K562 (cell line): ENCODE measurements around the gene CREG2. TPM values are rescaled to one million over a fixed set of nuclear protein-coding genes. Genes with fewer than 3 reads are reported as not detected.

Source experiments
- ATAC-seq: fragments of 200-7000 bp; cut with Tn5 transposase; 3 replicates; pipeline ENCODE4 v1.9.1; 2020; ENCODE audit warnings: moderate library complexity
- BruUV-seq: library from RNA; stranded (reverse); fragments of 400-500 nt; replicated peaks from 2 replicates; lab custom pipeline; 2021; lab: Mats Ljungman, UMichigan
- CTCF ChIA-PET: fragments of 300-600 bp; formaldehyde crosslinking; extraction: SDS; loops from one replicate; lab custom pipeline; 2021; ENCODE audit warnings: low intra/inter-chr PET ratio; lab: Yijun Ruan, JAX
- POLR2A ChIA-PET: fragments of 300-600, 350-650 bp; sonication (Branson Sonifier 250); formaldehyde crosslinking; extraction: SDS; loops from one replicate; lab custom pipeline; 2021; ENCODE audit warnings: antibody characterized with exemption, inconsistent platforms; lab: Yijun Ruan, JAX
- DNase-seq, 4 experiments: peaks; one replicate each; pipeline versions ENCODE4 v3.0.0 to v3.0.0-alpha.2; 2011 to 2018; ENCODE audit warnings: low spot score in 3 of 4, mixed read lengths in 3 of 4; ENCODE audit errors: extremely low read depth in 1 of 4
- FAIRE-seq: peaks from 2 replicates; lab custom pipeline; 2011; peaks lifted over from hg19 to GRCh38; lab: Jason Lieb, UNC
- H2AFZ ChIP-seq: 2 replicates; pipeline ENCODE4 v1.6.0; 2011; ENCODE audit warnings: low read depth, low read length, control low read depth, inconsistent platforms
- H3K27ac ChIP-seq: fragments of 200-600 bp; 3 replicates; pipeline ENCODE4 v1.8.0; 2011; ENCODE audit warnings: low read depth, mild to moderate bottlenecking, control low read depth, inconsistent platforms, low read length, moderate library complexity, mixed read lengths; ENCODE audit errors: extremely low read depth
- H3K27me3 ChIP-seq, 2 experiments: fragments of 300-600 bp in 1 of 2; 2 replicates in 1 of 2; 3 replicates in 1 of 2; pipeline versions ENCODE4 v1.6.0 to v1.8.0; 2011; ENCODE audit warnings: inconsistent platforms in 2 of 2, low read length in 2 of 2, mild to moderate bottlenecking in 1 of 2, mixed read lengths in 1 of 2, moderate library complexity in 1 of 2; ENCODE audit not compliant: control insufficient read depth in 2 of 2, insufficient read depth in 2 of 2
- H3K36me3 ChIP-seq: fragments of 300-600 bp; 3 replicates; pipeline ENCODE4 v1.8.0; 2011; ENCODE audit warnings: mild to moderate bottlenecking, low read length, inconsistent platforms; ENCODE audit not compliant: control insufficient read depth, insufficient read depth
- H3K4me1 ChIP-seq, 2 experiments: fragments of 200-600 bp in 1 of 2; replicated peaks in 1 of 2; 2 replicates in 1 of 2; 3 replicates in 1 of 2; pipeline versions ENCODE4 v1.5.1 to v1.8.0; 2011; ENCODE audit warnings: inconsistent platforms in 2 of 2, low read length in 2 of 2, mild to moderate bottlenecking in 1 of 2, mixed read lengths in 1 of 2, moderate library complexity in 1 of 2; ENCODE audit not compliant: control insufficient read depth in 2 of 2, insufficient read depth in 2 of 2
- H3K4me2 ChIP-seq: 2 replicates; pipeline ENCODE4 v1.6.1; 2011; ENCODE audit warnings: low read length, control low read depth, inconsistent platforms, mixed read lengths; ENCODE audit not compliant: insufficient read depth
- H3K4me3 ChIP-seq: fragments of 200-600 bp; sonication (generic), shearing (Covaris generic); 2 replicates; pipeline ENCODE4 v1.5.1; 2016; ENCODE audit warnings: control low read depth, inconsistent platforms
- H3K79me2 ChIP-seq: fragments of 200-600 bp; 3 replicates; pipeline ENCODE4 v1.8.0; 2011; ENCODE audit warnings: low read length, inconsistent platforms; ENCODE audit not compliant: control insufficient read depth, insufficient read depth
- H3K9ac ChIP-seq, 2 experiments: 2 replicates each; pipeline versions ENCODE4 v1.6.0 to v1.6.1; 2011; ENCODE audit warnings: low read depth in 2 of 2, low read length in 2 of 2, control low read depth in 1 of 2, inconsistent platforms in 1 of 2, mild to moderate bottlenecking in 1 of 2, mixed read lengths in 1 of 2; ENCODE audit not compliant: insufficient read depth in 1 of 2
- H3K9me1 ChIP-seq: one replicate; pipeline ENCODE4 v1.6.0; 2011; ENCODE audit warnings: inconsistent platforms, mild to moderate bottlenecking, low read length, moderate library complexity; ENCODE audit not compliant: control insufficient read depth, insufficient read depth
- H3K9me3 ChIP-seq: replicated peaks from 2 replicates; pipeline ENCODE4 v1.5.1; 2011; ENCODE audit warnings: low read depth, low read length, inconsistent platforms; ENCODE audit not compliant: control insufficient read depth, insufficient read depth
- H4K20me1 ChIP-seq: replicated peaks from 2 replicates; pipeline ENCODE4 v1.6.1; 2011; ENCODE audit warnings: low read length, inconsistent platforms, mixed read lengths; ENCODE audit not compliant: control insufficient read depth, insufficient read depth
- CXXC5 ChIP-seq: fragments of 250-450 bp; sonication (Bioruptor Pico); IDR thresholded peaks from 2 replicates; pipeline ENCODE4 v1.8.0; 2022; ENCODE audit warnings: inconsistent platforms, mild to moderate bottlenecking, moderate library complexity
- HDAC3 ChIP-seq: fragments of 450-650 bp; IDR thresholded peaks from 2 replicates; pipeline ENCODE4 v1.6.1; 2018; ENCODE audit warnings: borderline replicate concordance, mild to moderate bottlenecking, moderate library complexity; ENCODE audit not compliant: partially characterized antibody
- HDAC8 ChIP-seq: fragments of 450-650 bp; IDR thresholded peaks from 2 replicates; pipeline ENCODE4 v1.6.1; 2016; ENCODE audit warnings: mild to moderate bottlenecking, missing genetic modification characterization, moderate library complexity, missing compliant biosample characterization
- RAD21 ChIP-seq, 2 experiments: fragments of 250-450 bp in 1 of 2; fragments of 450-650 bp in 1 of 2; sonication (Bioruptor Pico) in 1 of 2; formaldehyde crosslinking in 1 of 2; IDR thresholded peaks in 1 of 2; conservative IDR thresholded peaks in 1 of 2; 2 replicates each; pipeline versions ENCODE4 v1.4.0 to v1.8.0; 2020 to 2022; ENCODE audit warnings: mild to moderate bottlenecking in 2 of 2, moderate library complexity in 1 of 2
- RAD51 ChIP-seq: fragments of 450-650 bp; IDR thresholded peaks from 2 replicates; pipeline ENCODE4 v1.7.1; 2016; ENCODE audit warnings: low read depth, mild to moderate bottlenecking, borderline replicate concordance
- ZBTB43 ChIP-seq: sonication (generic); formaldehyde crosslinking; IDR thresholded peaks from 2 replicates; pipeline ENCODE4 v1.8.0; 2023; ENCODE audit warnings: mild to moderate bottlenecking, missing genetic modification reagents
- WGBS: fragments of 100-300 bp; shearing (Covaris generic); methylation state at CpG from one replicate; pipeline ENCODE4 v1.1.6; 2016; ENCODE audit warnings: low coverage, mixed read lengths; ENCODE audit not compliant: insufficient coverage; ENCODE audit errors: missing lambda C conversion rate; 5-methylcytosine and 5-hydroxymethylcytosine counted together
- in situ Hi-C: fragments of 300-500 bp; cut with MboI; formaldehyde crosslinking; loops from 4 replicates; pipeline ENCODE4 v1.15.0; 2018; ENCODE audit warnings: inconsistent platforms, mixed read lengths
- intact Hi-C: fragments of 100-400 bp; cut with micrococcal nuclease; formaldehyde crosslinking; loops from 2 replicates; pipeline ENCODE4 v1.14.2; 2022
- polyA plus RNA-seq, 8 experiments: library from polyadenylated mRNA; depleted of rRNA in 4 of 8; stranded (reverse) in 5 of 8; unstranded in 3 of 8; fragments of >200 nt; fragmentation: Nextera tagmentation in 2 of 8; fragmentation: Illumina TruSeq in 1 of 8; extraction: Ambion mirVana in 2 of 8; extraction: Trizol in 1 of 8; gene quantifications; 2 replicates each; pipeline versions ENCODE4 v1.2.1 to v1.2.3, GENCODE V29; 2011 to 2014; ENCODE audit warnings: inconsistent platforms in 1 of 8, missing spikeins in 1 of 8
- total RNA-seq, 7 experiments: library from RNA; depleted of rRNA in 6 of 7; stranded (reverse); fragments of >200 nt in 6 of 7; fragmentation: Illumina TruSeq in 2 of 7; extraction: Trizol in 2 of 7; gene quantifications; 2 replicates each; pipeline versions ENCODE4 v1.2.1 to v1.2.3, GENCODE V29; 2011 to 2021; ENCODE audit warnings: low replicate concordance in 1 of 7
- TF ChIP-seq, protein P1 (sequence below): fragments of 450-650 bp; formaldehyde crosslinking; IDR thresholded peaks from 2 replicates; pipeline ENCODE4 v1.4.0; 2020; ENCODE audit warnings: mild to moderate bottlenecking, moderate library complexity
- TF ChIP-seq, protein P2 (sequence below): fragments of 450-650 bp; formaldehyde crosslinking; IDR thresholded peaks from 2 replicates; pipeline ENCODE4 v1.4.0; 2020; ENCODE audit warnings: mild to moderate bottlenecking, mixed read lengths
- TF ChIP-seq, protein P3 (sequence below), 3 experiments: IDR thresholded peaks in 2 of 3; conservative IDR thresholded peaks in 1 of 3; 2 replicates each; pipeline ENCODE4 v1.5.1; 2011 to 2012; ENCODE audit warnings: low read length in 3 of 3, mild to moderate bottlenecking in 3 of 3, control low read depth in 2 of 3, improper control_type of control experiment in 1 of 3, inconsistent platforms in 1 of 3, low read depth in 1 of 3, mixed read lengths in 1 of 3, moderate library complexity in 1 of 3; ENCODE audit not compliant: insufficient read depth in 2 of 3

Gene CREG2
- total and polyA plus RNA-seq, 9 of the 15 experiments (the other 6 are each of a cell fraction or from before 2014, with no cell fraction given), result not detected

- TF ChIP-seq, protein P1, sequence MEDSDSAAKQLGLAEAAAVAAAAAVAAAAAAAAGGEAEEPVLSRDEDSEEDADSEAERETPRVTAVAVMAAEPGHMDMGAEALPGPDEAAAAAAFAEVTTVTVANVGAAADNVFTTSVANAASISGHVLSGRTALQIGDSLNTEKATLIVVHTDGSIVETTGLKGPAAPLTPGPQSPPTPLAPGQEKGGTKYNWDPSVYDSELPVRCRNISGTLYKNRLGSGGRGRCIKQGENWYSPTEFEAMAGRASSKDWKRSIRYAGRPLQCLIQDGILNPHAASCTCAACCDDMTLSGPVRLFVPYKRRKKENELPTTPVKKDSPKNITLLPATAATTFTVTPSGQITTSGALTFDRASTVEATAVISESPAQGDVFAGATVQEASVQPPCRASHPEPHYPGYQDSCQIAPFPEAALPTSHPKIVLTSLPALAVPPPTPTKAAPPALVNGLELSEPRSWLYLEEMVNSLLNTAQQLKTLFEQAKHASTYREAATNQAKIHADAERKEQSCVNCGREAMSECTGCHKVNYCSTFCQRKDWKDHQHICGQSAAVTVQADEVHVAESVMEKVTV (CRISPR knock-in tag), result no peak
- TF ChIP-seq CXXC5 (CRISPR knock-in tag) (no peak), HDAC8 (no peak)
These were observed 28.6 kb upstream of the CREG2 start (continued) for GRCh38 chr2:101415884-101416283.

GRCh38 chr2:101415220-101415619 is 27.9 kb upstream of the CREG2 start:
- H3K79me2 ChIP-seq, result no peaks in the 10 kb centered on the region
- FAIRE-seq, result no peak
- H2AFZ ChIP-seq, result no peak overlapping the region
- 0 out of 2 replicates have a peak, but pooled peaks cover 2% of the 10 kb centered on the region for H3K9me3 ChIP-seq
- no peak overlapping the region for H3K4me2 ChIP-seq
- no peaks in the 10 kb centered on the region for H3K36me3 ChIP-seq
- no peaks in the 10 kb centered on the region for H3K4me1 ChIP-seq
- ChIA-PET CTCF (no interaction called here), POLR2A (interaction anchor here (0.6 kb wide), 1 partner anchor 410 kb away, joined by 3 read pairs; no protein-coding TSS in a partner anchor)
- ATAC-seq, result no peak
- intact Hi-C loops (loop anchor here (5.0 to 10.0 kb wide), 3 partner anchors 73 to 570 kb away; no protein-coding TSS in a partner anchor), in situ Hi-C loops (loop anchor here (10.0 kb wide), 1 partner anchor 410 kb away; no protein-coding TSS in a partner anchor)
- 0 out of 2 replicates have a peak, but pooled peaks cover 3% of the 10 kb centered on the region for H4K20me1 ChIP-seq
- no peaks in the 10 kb centered on the region for H3K9me1 ChIP-seq
- H3K9ac ChIP-seq, result no peak overlapping the region
- 0% methylated on average over 2 of the region's 2 CpGs for WGBS
- no peak for TF ChIP-seq RAD51
- TF ChIP-seq HDAC3, result no peak
- TF ChIP-seq, protein P2, sequence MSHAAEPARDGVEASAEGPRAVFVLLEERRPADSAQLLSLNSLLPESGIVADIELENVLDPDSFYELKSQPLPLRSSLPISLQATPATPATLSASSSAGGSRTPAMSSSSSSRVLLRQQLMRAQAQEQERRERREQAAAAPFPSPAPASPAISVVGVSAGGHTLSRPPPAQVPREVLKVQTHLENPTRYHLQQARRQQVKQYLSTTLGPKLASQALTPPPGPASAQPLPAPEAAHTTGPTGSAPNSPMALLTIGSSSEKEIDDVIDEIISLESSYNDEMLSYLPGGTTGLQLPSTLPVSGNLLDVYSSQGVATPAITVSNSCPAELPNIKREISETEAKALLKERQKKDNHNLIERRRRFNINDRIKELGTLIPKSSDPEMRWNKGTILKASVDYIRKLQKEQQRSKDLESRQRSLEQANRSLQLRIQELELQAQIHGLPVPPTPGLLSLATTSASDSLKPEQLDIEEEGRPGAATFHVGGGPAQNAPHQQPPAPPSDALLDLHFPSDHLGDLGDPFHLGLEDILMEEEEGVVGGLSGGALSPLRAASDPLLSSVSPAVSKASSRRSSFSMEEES (CRISPR knock-in tag), result no peak
- TF ChIP-seq, protein P3, sequence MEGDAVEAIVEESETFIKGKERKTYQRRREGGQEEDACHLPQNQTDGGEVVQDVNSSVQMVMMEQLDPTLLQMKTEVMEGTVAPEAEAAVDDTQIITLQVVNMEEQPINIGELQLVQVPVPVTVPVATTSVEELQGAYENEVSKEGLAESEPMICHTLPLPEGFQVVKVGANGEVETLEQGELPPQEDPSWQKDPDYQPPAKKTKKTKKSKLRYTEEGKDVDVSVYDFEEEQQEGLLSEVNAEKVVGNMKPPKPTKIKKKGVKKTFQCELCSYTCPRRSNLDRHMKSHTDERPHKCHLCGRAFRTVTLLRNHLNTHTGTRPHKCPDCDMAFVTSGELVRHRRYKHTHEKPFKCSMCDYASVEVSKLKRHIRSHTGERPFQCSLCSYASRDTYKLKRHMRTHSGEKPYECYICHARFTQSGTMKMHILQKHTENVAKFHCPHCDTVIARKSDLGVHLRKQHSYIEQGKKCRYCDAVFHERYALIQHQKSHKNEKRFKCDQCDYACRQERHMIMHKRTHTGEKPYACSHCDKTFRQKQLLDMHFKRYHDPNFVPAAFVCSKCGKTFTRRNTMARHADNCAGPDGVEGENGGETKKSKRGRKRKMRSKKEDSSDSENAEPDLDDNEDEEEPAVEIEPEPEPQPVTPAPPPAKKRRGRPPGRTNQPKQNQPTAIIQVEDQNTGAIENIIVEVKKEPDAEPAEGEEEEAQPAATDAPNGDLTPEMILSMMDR (IDR thresholded peaks at IDR 0.05 in 2 of 3, conservative IDR thresholded peaks at IDR 0.05 in 1 of 3; ENCODE audit: insufficient read depth in 2 of 3, low read depth in 1 of 3, low read length in 3 of 3), result peak in 1 of 3 experiments; percentile 19; a peak in 1 of 6 replicates
- peak in 1 of 2 experiments; percentile 25; a peak in 1 of 4 replicates for TF ChIP-seq RAD21 (CRISPR knock-in tag; conservative IDR thresholded peaks at IDR 0.05 in 1 of 2, IDR thresholded peaks at IDR 0.05 in 1 of 2)
- TF ChIP-seq ZBTB43 (CRISPR knock-in tag), result no peak
- H3K4me3 ChIP-seq, result no peak overlapping the region
- H3K27ac ChIP-seq, result no peak overlapping the region
- no peak for DNase-seq
- BruUV-seq, result no TSS peak
- H3K27me3 ChIP-seq, result peaks cover 4 to 62% of the 10 kb centered on the region in 2 experiments; a peak in 3 of 5 replicates
